ENCODE results near the gene HDAC8. TPM values are rescaled to one million over a fixed set of nuclear protein-coding genes. Genes with fewer than 3 reads are reported as not detected.

HDAC8 gene
- total RNA-seq, 1 experiment from 2014 or later = 68.8 TPM

DNA sequence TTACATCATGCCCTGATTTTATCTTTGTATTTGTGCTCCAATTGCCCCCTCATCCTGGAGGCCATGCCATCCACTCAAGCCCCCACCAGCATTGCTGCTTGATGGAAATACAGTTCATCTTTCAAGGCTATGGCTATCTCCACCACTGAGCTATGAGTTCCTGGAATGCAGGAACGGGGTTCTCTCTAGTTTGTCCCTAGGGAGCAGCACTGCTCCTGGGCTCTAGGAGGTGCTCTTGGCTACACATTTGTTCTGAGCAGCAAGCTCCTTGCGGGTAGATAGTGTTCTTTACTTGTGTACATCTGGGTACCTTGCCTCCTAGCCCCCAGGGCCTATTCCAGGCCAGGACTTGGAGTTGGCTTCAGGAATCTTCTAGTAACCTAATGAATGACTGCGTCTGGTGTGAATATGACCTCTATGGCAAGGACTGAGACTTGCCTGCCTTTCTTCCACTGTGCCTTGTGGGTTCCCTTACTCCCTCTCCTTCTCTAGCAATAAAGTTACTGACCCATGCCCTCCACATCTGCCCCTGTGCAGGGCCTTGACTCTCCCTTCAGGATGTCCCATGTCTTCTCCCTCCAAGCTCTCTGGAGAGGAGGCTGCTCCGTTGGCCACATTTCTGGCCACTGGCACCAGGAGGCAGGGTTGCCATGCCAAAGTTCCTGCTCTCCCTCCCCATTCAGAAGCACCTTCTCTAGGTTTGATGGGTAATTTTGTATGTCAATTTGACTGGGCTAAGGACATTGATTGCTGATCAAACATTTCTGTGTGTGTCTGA lies 274.5 kb downstream of the HDAC8 start:
- DNase-seq (ENCODE audit: low read depth) = peak; percentile 34

GRCh38 chrX:72296991-72297390 lies 275.7 kb downstream of the HDAC8 start:
- DNase-seq (ENCODE audit: low read depth) = peak; percentile 23

DNA sequence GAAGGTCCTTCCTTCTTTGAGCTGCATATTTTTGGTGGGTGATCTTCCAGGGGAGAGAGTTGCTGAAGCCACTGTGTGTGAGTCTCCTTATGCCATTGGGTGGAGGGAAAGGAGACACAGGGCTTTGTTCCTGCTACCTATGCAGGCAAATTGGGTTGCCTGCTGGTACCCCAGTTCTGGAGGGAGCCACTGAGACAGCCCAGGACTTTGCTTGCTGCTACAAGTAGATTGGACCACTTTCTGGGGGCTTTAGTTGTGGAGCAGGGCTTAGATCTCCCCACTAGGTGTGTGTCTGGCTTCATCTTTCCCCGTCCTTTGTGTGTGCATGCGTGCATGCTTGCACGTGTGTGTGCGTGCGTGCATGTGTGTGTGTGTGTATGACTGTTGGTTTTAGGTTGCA lies 276.9 kb downstream of the HDAC8 start:
- no peak for DNase-seq (ENCODE audit: low read depth)

- DNase-seq (ENCODE audit: low read depth) = no peak
Measured at GRCh38 chrX:72294497-72294896, 278.1 kb downstream of the HDAC8 start.

GRCh38 chrX:72282302-72282701 lies 290.3 kb downstream of the HDAC8 start:
- no peak for DNase-seq (ENCODE audit: low read depth)

DNA sequence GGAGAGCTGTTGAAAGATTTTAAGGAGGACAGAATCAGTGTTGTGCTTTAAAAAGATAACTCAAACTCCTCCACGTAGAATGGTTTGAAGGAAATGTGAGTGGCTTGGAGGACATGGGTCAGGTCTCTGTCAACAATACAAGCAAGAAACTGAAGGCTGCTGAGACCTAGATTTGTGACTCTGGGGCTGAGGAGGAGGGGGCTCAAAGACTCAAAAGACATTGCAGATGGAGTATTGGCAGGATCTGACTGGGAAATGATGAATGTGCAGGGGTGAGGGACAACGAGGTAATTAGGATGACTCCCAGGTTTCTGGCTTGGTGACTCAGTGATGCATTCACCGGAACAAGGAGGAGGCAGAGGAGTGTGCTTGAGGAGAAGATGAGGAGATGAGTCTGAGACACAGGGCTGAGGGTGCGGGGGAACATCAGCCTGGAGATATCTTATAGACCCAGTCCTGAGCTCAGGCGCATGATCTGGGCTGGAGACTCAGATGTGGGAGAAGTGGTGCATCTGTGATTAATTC lies 292.3 kb downstream of the HDAC8 start:
- DNase-seq (ENCODE audit: low read depth) = peak; percentile 83

Other genes starting within 250 kb of the HDAC8 start
- 0.12 and 0.20 TPM in 2 replicates for gene PHKA1, start 141.5 kb upstream of the HDAC8 start, total RNA-seq (2014; rRNA removed; shearing (Covaris generic))
- gene DMRTC1B, start 204.0 kb upstream of the HDAC8 start, total RNA-seq (2014; rRNA removed; shearing (Covaris generic)) = not detected in 2 replicates
- gene FAM236B, start 209.8 kb upstream of the HDAC8 start, total RNA-seq (2014; rRNA removed; shearing (Covaris generic)) = not detected in 2 replicates
- not detected in 2 replicates for gene FAM236D, start 235.4 kb upstream of the HDAC8 start, total RNA-seq (2014; rRNA removed; shearing (Covaris generic))